A549 (cell line): ENCODE data around the gene GRAMD1A. TPM values are rescaled to one million over a fixed set of nuclear protein-coding genes. Genes with fewer than 3 reads are reported as not detected.
"Not testable (repeated sequence)": the region's sequence is repeated elsewhere in the genome, so short reads cannot be mapped to it uniquely, and the experiment has no call there.

ENCODE experiments used
- ATAC-seq, 2 experiments: fragments of 200-7000 bp in 1 of 2; fragments of >200 bp in 1 of 2; cut with Nextera tagmentation in 1 of 2; cut with Tn5 transposase in 1 of 2; 3 replicates each; pipeline versions ENCODE4 v1.8.0 to v1.9.1; 2018 to 2020; ENCODE audit warnings: mild to moderate bottlenecking in 1 of 2, moderate library complexity in 1 of 2
- CTCF ChIA-PET: fragments of 300-600 bp; sonication (Branson Sonifier 250); formaldehyde crosslinking; extraction: SDS; loops from one replicate; lab custom pipeline; 2021; ENCODE audit warnings: antibody characterized with exemption, inconsistent platforms; lab: Yijun Ruan, JAX
- POLR2A ChIA-PET: fragments of 350-600 bp; formaldehyde crosslinking; extraction: SDS; loops from one replicate; lab custom pipeline; 2021; ENCODE audit warnings: antibody characterized with exemption, inconsistent platforms; lab: Yijun Ruan, JAX
- DNase-seq, 2 experiments: peaks; one replicate each; pipeline versions ENCODE4 v3.0.0 to v3.0.0-alpha.2; 2011 to 2016; ENCODE audit warnings: low read depth in 1 of 2, low spot score in 1 of 2
- FAIRE-seq: peaks from 2 replicates; lab custom pipeline; 2011; peaks lifted over from hg19 to GRCh38; lab: Jason Lieb, UNC
- H3K27ac ChIP-seq, 2 experiments: fragments of >200 bp; sonication (Bioruptor Twin); formaldehyde crosslinking; 3 replicates each; pipeline ENCODE4 v1.5.1; 2016 to 2017
- H3K4me1 ChIP-seq: fragments of >200 bp; sonication (Bioruptor Twin); formaldehyde crosslinking; 3 replicates; pipeline ENCODE4 v1.6.1; 2016
- H3K4me2 ChIP-seq: fragments of >200 bp; sonication (Bioruptor Twin); formaldehyde crosslinking; 3 replicates; pipeline ENCODE4 v1.6.1; 2016
- H3K4me3 ChIP-seq: fragments of >200 bp; sonication (Bioruptor Twin); formaldehyde crosslinking; 3 replicates; pipeline ENCODE4 v1.5.1; 2016
- H3K9me3 ChIP-seq: fragments of >200 bp; sonication (Bioruptor Twin); formaldehyde crosslinking; 3 replicates; pipeline ENCODE4 v1.6.1; 2016
- BHLHE40 ChIP-seq: IDR thresholded peaks from 2 replicates; pipeline ENCODE4 v1.6.1; 2012; ENCODE audit warnings: low read depth, low read length, inconsistent platforms
- CHD2 ChIP-seq: fragments of 150-350 bp; IDR thresholded peaks from 2 replicates; pipeline ENCODE4 v1.6.1; 2014; ENCODE audit warnings: low read length; ENCODE audit not compliant: partially characterized antibody
- HOXA7 ChIP-seq: fragments of 250-450 bp; sonication (Bioruptor Pico); IDR thresholded peaks from 2 replicates; pipeline ENCODE4 v1.5.0; 2020; ENCODE audit warnings: mild to moderate bottlenecking, moderate library complexity
- NPAS2 ChIP-seq: fragments of 250-450 bp; sonication (Bioruptor Pico); IDR thresholded peaks from 2 replicates; pipeline ENCODE4 v1.8.0; 2022; ENCODE audit warnings: mild to moderate bottlenecking, moderate library complexity, borderline replicate concordance
- POLR2AphosphoS2 ChIP-seq: conservative IDR thresholded peaks from 2 replicates; pipeline ENCODE4 v1.6.1; 2012; ENCODE audit warnings: low read length, improper control_type of control experiment, inconsistent platforms
- RNF2 ChIP-seq: fragments of 200-600 bp; sonication (generic); IDR thresholded peaks from 2 replicates; pipeline ENCODE4 v1.6.1; 2016; ENCODE audit warnings: low read depth, mild to moderate bottlenecking, antibody characterized with exemption, moderate library complexity, borderline replicate concordance
- TFCP2L1 ChIP-seq: fragments of 250-450 bp; sonication (Bioruptor Pico); IDR thresholded peaks from 2 replicates; pipeline ENCODE4 v1.5.0; 2021; ENCODE audit warnings: mild to moderate bottlenecking
- TP53 ChIP-seq: fragments of 250-450 bp; sonication (Bioruptor Pico); IDR thresholded peaks from 2 replicates; pipeline ENCODE4 v1.5.0; 2021; ENCODE audit warnings: mild to moderate bottlenecking, moderate library complexity
- WGBS: methylation state at CpG from one replicate; pipeline ENCODE4 v1.1.6; 2017; ENCODE audit errors: missing lambda C conversion rate; 5-methylcytosine and 5-hydroxymethylcytosine counted together
- polyA plus RNA-seq, 4 experiments: library from polyadenylated mRNA; depleted of rRNA in 3 of 4; stranded (reverse); fragments of >200 nt; fragmentation: RNase III in 1 of 4; extraction: RNeasy Plus Mini Kit Qiagen cat#74134 plus additional on column Dnase treatment in 1 of 4; gene quantifications; 2 replicates in 3 of 4; 3 replicates in 1 of 4; pipeline ENCODE4 v1.2.3, GENCODE V29; 2011 to 2017
- TF ChIP-seq, protein P1 (sequence below): IDR thresholded peaks from 2 replicates; pipeline ENCODE4 v1.6.1; 2012
- TF ChIP-seq, protein P2 (sequence below): fragments of 450-650 bp; IDR thresholded peaks from 2 replicates; pipeline ENCODE4 v1.6.1; 2014; ENCODE audit warnings: antibody characterized with exemption

GRAMD1A gene
- polyA plus RNA-seq, 2 of the 4 experiments (the other 2 are of a cell fraction), result 128 to 184 TPM

DNA sequence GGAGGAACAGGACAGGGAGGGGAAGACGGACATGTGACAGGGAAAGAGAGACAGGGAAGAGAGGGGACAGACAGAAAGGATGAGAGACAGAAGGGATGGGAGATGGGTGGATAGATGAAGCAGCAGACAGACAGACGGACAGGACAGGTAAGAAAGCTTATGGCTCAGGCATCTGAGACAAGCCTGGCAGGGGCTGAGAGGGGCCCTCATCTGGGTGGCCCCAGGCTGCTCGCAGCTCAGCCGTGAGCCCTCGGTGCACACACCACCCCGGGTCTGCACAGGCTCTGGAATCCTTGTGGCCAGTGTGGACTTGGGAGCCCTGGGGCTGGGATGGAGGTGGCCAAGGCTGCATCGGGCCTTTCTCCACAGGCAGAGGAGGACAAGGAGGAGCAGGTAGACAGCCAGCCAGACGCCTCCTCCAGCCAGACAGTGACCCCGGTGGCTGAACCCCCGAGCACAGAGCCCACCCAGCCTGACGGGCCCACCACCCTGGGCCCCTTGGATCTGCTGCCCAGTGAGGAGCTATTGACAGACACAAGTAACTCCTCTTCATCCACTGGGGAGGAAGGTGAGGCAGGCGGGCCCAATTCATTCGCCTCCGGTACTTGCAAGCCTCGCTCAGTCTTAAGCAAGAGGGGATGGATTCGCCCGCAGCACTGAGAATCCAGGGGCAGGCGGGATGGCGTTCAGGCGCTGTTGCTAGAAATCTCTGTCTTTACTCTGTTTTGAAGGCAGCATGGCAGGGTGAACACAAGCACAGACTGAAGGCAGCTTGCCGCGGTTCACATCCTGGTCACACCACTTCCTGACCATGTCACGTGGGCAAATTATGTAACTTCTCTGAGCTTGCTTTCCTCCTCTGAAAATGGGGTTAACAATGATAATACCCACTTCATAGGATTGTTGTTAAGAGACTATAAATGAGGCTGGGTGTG lies 14.0 kb downstream of the GRAMD1A start:
- Histone ChIP-seq H3K27ac (peak overlapping the region in 1 of 2 experiments; percentile 42; a peak in 2 of 6 replicates), H3K4me3 (no peak overlapping the region), H3K4me1 (peaks cover 17% of the 10 kb centered on the region), H3K9me3 (no peaks in the 10 kb centered on the region), H3K4me2 (no peak overlapping the region)
- FAIRE-seq, result peak; percentile 87
- ATAC-seq, result peak; percentile 7 to 16; a peak in 3 of 6 replicates
- TF ChIP-seq BHLHE40 (no peak), HOXA7 (CRISPR knock-in tag) (peak; percentile 76; the same call in 1 of the 2 replicates), TP53 (CRISPR knock-in tag) (peak; percentile 24), NPAS2 (CRISPR knock-in tag) (no peak), TFCP2L1 (peak; percentile 78)
- TF ChIP-seq, protein P1, sequence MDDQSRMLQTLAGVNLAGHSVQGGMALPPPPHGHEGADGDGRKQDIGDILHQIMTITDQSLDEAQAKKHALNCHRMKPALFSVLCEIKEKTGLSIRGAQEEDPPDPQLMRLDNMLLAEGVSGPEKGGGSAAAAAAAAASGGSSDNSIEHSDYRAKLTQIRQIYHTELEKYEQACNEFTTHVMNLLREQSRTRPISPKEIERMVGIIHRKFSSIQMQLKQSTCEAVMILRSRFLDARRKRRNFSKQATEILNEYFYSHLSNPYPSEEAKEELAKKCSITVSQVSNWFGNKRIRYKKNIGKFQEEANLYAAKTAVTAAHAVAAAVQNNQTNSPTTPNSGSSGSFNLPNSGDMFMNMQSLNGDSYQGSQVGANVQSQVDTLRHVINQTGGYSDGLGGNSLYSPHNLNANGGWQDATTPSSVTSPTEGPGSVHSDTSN, result peak; percentile 55
- TF ChIP-seq, protein P2, sequence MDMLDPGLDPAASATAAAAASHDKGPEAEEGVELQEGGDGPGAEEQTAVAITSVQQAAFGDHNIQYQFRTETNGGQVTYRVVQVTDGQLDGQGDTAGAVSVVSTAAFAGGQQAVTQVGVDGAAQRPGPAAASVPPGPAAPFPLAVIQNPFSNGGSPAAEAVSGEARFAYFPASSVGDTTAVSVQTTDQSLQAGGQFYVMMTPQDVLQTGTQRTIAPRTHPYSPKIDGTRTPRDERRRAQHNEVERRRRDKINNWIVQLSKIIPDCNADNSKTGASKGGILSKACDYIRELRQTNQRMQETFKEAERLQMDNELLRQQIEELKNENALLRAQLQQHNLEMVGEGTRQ, result no peak
- TF ChIP-seq, all 56 proteins: peak for 4
- CTCF ChIA-PET, result interaction anchor here (0.6 to 61.4 kb wide), 13 partner anchors 2 to 127 kb away, joined by 3 to 1860 read pairs (median 6); partner anchors contain the start of genes GRAMD1A, LGI4, SCN1B and ZNF792
- POLR2A ChIA-PET, result interaction anchor here (1.2 to 1.7 kb wide), 3 partner anchors 8 to 13 kb away, joined by 3 to 4 read pairs (median 3); no protein-coding TSS in a partner anchor
- WGBS, result 92% methylated on average over 23 of the region's 23 CpGs
- no peak for DNase-seq

DNA sequence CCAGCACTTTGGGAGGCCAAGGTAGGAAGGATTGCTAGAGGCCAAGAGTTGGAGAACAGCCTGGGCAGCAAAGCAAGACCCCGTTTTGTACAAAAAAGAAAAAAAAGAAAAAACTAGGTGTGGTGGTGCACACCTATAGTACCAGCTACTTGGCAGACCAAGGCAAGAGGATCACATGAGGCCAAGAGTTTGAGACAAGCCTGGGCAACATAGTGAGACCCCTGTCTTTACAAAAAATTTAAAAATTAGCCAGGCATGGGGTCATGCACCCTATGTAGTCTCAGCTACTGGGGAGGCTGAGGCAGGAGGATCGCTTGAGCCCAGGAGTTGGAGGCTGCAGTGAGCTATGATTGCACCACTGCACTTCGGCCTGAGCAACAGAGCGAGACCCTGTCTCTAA lies 14.7 kb downstream of the GRAMD1A start:
- H3K4me1 ChIP-seq, result peaks cover 14% of the 10 kb centered on the region
- not testable (repeated sequence) for H3K4me3 ChIP-seq, ATAC-seq, H3K27ac ChIP-seq, H3K4me2 ChIP-seq, DNase-seq, FAIRE-seq, H3K9me3 ChIP-seq
- ChIA-PET POLR2A (interaction anchor here (1.2 to 1.7 kb wide), 2 partner anchors 8 to 12 kb away, joined by 3 to 4 read pairs; no protein-coding TSS in a partner anchor), CTCF (interaction anchor here (0.6 to 61.4 kb wide), 7 partner anchors 3 to 127 kb away, joined by 3 to 1860 read pairs (median 8); partner anchors contain the start of genes GRAMD1A, LGI4, SCN1B and ZNF792)
- 94% methylated on average over 4 of the region's 4 CpGs for WGBS
- TF ChIP-seq POLR2AphosphoS2, result peak; percentile 63; the same call in 1 of the 2 replicates
- TF ChIP-seq, protein P1, result 0 out of 2 replicates have a peak, but pooled peaks have one; percentile 37

DNA sequence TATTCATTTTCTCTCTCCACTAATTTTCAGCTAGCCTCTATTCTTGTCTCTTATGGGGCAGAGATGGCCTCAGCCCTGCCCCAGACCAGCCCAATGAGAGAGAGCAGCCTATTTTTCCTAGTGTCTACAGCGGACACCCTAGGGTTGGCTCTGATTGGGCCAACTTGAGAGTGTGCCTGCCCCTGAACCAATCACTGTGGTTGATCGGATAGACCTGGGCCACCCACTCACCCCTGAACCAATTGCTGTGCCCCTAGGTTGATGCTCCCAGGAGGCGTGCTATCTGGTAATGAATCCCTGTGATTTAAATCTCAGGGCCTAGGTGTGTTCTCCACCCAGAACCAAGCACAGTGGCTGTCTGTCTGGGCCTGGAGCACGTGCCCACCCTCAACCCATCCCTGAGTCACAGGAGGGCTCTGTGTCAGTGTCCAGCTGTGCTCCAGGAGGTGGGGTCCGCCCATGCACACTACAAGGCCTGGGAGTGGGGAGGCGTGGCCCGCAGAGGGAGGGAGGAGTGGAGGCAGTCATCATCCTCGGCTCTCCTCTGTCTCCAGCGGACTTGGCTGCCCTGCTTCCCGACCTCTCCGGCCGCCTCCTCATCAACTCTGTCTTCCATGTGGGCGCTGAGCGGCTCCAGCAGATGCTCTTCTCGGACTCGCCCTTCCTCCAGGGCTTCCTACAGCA lies 15.3 kb downstream of the GRAMD1A start:
- Histone ChIP-seq H3K27ac (no peak overlapping the region; a peak in 1 of 6 replicates), H3K4me1 (peaks cover 14% of the 10 kb centered on the region), H3K4me2 (no peak overlapping the region), H3K4me3 (no peak overlapping the region), H3K9me3 (no peaks in the 10 kb centered on the region)
- ChIA-PET CTCF (interaction anchor here (1.4 to 61.4 kb wide), 6 partner anchors 3 to 126 kb away, joined by 4 to 1860 read pairs (median 12); partner anchors contain the start of genes GRAMD1A, SCN1B and ZNF792), POLR2A (interaction anchor here (1.2 kb wide), 1 partner anchor 9 kb away, joined by 3 read pairs; no protein-coding TSS in a partner anchor)
- FAIRE-seq, result peak; percentile 32
- TF ChIP-seq, protein P2, result no peak
- no peak for TF ChIP-seq RNF2
- TF ChIP-seq CHD2, result no peak
- WGBS, result 93% methylated on average over 16 of the region's 16 CpGs
- ATAC-seq, result peak; percentile 10 to 31; a peak in 3 of 6 replicates
- no peak for DNase-seq
